ENCODE results near the gene MAP3K14. TPM values are rescaled to one million over a fixed set of nuclear protein-coding genes. Genes with fewer than 3 reads are reported as not detected.

MAP3K14 gene
- total RNA-seq, 4 donors from 2014 or later: 3.7 to 14.7 (median 6.7) TPM

DNA sequence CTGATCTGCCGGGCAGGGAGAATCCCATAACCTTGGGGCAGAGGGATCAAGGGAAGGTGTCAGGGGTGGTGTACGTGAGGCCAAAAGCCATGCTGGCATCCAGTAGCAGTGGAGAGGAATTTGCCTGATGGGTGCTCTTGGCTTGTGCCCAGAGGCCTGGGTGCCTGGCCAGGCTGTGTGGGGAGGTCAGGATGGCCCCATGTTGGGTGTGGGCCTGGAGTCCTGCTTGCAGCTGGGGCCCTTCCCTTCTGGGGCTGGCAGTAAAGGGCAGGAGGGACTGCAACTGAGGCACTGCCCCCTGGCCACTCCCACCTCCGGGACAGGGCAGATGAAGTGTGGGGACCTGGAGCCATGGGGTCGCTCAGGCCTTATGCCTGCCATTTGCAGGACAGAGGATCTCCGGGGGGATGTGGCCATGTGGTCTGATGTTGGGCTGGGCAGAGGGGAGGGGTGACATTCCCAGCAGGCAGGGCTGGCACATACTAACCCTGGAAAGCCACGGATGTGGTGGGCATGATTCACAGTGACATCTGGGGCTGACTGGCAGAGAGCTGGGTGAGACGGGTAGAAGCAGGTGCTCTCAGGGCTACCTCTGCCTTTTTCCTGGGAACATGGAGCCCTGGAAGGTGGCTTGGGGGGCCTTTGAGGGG is 91.6 kb downstream of the MAP3K14 start:
- peak overlapping the region in 3 of 4 donors; percentile 2 to 70 (median 59) for H3K4me3 ChIP-seq
- H3K36me3 ChIP-seq: no peaks in the 10 kb centered on the region
- TF ChIP-seq, protein P1, sequence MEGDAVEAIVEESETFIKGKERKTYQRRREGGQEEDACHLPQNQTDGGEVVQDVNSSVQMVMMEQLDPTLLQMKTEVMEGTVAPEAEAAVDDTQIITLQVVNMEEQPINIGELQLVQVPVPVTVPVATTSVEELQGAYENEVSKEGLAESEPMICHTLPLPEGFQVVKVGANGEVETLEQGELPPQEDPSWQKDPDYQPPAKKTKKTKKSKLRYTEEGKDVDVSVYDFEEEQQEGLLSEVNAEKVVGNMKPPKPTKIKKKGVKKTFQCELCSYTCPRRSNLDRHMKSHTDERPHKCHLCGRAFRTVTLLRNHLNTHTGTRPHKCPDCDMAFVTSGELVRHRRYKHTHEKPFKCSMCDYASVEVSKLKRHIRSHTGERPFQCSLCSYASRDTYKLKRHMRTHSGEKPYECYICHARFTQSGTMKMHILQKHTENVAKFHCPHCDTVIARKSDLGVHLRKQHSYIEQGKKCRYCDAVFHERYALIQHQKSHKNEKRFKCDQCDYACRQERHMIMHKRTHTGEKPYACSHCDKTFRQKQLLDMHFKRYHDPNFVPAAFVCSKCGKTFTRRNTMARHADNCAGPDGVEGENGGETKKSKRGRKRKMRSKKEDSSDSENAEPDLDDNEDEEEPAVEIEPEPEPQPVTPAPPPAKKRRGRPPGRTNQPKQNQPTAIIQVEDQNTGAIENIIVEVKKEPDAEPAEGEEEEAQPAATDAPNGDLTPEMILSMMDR (IDR thresholded peaks at IDR 0.05): no peak
- TF ChIP-seq POLR2A (IDR thresholded peaks at IDR 0.05): no peak
- H3K4me1 ChIP-seq: peaks cover 39 to 96% (median 43%) of the 10 kb centered on the region in 3 donors
- intact Hi-C loops (cut with DNase I): no loop called here
- DNase-seq: no peak
- H3K27me3 ChIP-seq: peaks cover 0 to 36% (median 3%) of the 10 kb centered on the region in 4 donors
- H3K9me3 ChIP-seq: no peaks in the 10 kb centered on the region
- 74% methylated on average over 6 of the region's 7 CpGs; no CpG with 5 or more reads in 1 of the 2 donors for WGBS, 2 donors
- H3K27ac ChIP-seq: peak overlapping the region; percentile 66 to 95 (median 84)

DNA sequence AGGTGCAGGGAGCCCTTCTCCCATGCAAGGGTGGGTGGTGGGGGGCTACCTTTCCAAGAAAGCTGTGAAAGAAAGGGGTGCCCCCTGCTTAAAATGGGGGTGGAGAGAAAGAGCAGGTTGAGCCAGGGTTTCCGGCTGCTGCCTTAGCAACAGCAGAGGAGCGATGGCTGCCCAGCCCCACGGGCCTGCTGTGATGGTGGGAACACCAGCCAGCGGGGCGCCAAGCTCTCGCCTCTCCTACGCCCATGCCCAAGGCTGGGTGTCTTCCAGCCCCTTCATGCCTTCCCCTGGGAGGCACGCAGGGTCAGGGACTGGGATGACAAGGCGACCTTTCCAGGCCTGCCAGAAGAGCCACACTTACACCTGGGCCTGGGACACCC is 92.2 kb downstream of the MAP3K14 start:
- Histone ChIP-seq H3K9me3 (no peaks in the 10 kb centered on the region), H3K36me3 (no peaks in the 10 kb centered on the region), H3K27ac (peak overlapping the region; percentile 66 to 95 (median 84)), H3K4me1 (peaks cover 34 to 96% (median 38%) of the 10 kb centered on the region in 3 donors), H3K4me3 (peak overlapping the region in 3 of 4 donors; percentile 2 to 70 (median 59)), H3K27me3 (peaks cover 0 to 36% (median 3%) of the 10 kb centered on the region in 4 donors)
- WGBS, 2 donors: 72% methylated on average over 5 of the region's 9 CpGs; no CpG with 5 or more reads in 1 of the 2 donors
- DNase-seq: no peak
- intact Hi-C loops (cut with DNase I): loop anchor here (5.0 kb wide), 1 partner anchor 48 kb away; no protein-coding TSS in a partner anchor
- no peak for TF ChIP-seq POLR2A (IDR thresholded peaks at IDR 0.05)
- TF ChIP-seq, protein P1 (IDR thresholded peaks at IDR 0.05): no peak

DNA sequence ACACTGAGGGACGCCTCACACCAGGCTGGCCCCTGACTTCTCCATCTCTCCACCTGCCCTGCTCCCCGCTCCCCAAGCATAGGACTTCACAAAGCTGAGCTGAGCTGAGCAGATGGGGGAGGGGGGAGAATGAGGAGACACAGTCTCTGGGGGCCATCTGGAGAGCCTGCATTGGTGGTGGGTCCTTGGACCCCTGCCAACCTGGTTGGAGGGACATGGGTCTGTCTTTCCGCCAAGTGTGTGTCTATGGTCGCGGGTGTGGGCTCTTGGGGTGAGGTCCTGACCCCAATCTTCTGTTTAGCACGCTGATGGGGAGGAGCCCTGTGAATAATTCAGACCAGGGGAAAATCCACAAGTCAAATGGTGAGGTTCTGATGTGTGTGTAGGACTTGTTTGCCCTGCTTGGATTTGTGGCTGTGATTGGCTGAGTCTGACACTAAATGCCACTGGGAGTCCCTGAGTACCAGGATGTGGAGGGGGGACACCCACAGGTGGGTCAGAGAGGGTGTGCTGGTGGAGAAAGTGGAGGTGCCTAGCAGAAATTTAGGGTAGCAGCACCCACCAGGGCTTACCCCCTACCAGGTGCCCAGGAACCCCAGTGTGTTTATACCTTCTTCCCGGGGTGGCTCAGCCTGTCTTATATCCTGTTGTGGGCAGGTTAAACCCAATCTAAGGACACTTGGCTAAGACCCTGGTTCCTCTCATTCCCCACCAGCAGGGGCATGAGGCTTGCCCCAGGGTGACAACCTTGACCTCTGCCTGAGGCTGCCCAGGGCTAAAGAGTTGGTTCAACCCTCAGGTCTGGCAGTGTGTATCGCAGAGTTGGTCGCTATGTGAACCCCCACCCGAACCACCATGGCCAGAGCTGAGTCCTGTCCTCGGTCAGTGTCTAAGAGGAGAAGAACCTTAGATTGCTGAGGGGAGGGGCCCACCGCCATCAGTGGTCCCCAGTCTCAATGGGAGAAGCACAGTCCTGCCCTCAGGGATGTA is 93.0 kb downstream of the MAP3K14 start:
- Histone ChIP-seq H3K27me3 (peaks cover 0 to 36% (median 3%) of the 10 kb centered on the region in 4 donors), H3K4me1 (peaks cover 25 to 96% (median 36%) of the 10 kb centered on the region in 3 donors), H3K9me3 (no peaks in the 10 kb centered on the region), H3K4me3 (peak overlapping the region; percentile 0 to 70 (median 50)), H3K27ac (peak overlapping the region; percentile 66 to 95 (median 84)), H3K36me3 (no peaks in the 10 kb centered on the region)
- intact Hi-C loops (cut with DNase I): loop anchor here (5.0 kb wide), 1 partner anchor 48 kb away; no protein-coding TSS in a partner anchor
- 67 to 69% methylated on average over 4 to 9 of the region's 12 CpGs for WGBS, 2 donors
- TF ChIP-seq, protein P1 (IDR thresholded peaks at IDR 0.05): no peak
- TF ChIP-seq POLR2A (IDR thresholded peaks at IDR 0.05): no peak
- DNase-seq: no peak

DNA sequence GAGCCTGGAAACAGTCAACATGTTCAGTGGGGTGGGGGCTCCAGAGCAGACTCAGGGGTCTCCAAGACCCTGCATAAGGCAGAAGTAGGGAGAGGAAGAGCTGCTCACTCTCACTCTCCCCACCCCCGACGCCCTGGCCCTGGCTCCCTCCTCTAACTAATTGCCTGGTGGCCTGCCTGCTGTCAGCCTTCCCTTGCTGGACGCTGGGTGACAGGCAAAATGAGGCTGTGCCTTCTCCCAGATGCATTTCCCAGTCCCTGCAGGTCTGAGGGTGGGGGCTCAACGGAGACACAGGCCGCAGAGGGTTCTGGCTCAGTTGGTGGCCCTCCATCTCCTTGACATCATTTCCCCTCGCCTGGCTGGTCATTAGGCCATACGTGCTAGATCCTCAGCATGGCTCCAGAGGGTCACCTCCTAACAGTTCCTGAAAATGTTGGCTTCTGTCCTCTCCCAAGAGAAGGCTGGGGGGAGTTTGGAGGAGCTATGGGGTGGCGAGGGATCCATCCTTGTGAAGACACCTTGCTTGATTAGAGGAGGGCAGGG is 93.8 kb downstream of the MAP3K14 start:
- H3K36me3 ChIP-seq: no peaks in the 10 kb centered on the region
- H3K4me3 ChIP-seq: peak overlapping the region; percentile 0 to 70 (median 50)
- intact Hi-C loops (cut with DNase I): loop anchor here (5.0 kb wide), 1 partner anchor 49 kb away; no protein-coding TSS in a partner anchor
- TF ChIP-seq, protein P1 (IDR thresholded peaks at IDR 0.05): no peak
- TF ChIP-seq POLR2A (IDR thresholded peaks at IDR 0.05): no peak
- no peak for DNase-seq
- no peaks in the 10 kb centered on the region for H3K9me3 ChIP-seq
- H3K27me3 ChIP-seq: peaks cover 0 to 36% (median 3%) of the 10 kb centered on the region in 4 donors
- peaks cover 18 to 92% (median 35%) of the 10 kb centered on the region in 3 donors for H3K4me1 ChIP-seq
- WGBS, 2 donors: 51 to 85% methylated on average over 4 to 5 of the region's 8 CpGs
- peak overlapping the region; percentile 70 to 95 (median 84) for H3K27ac ChIP-seq

Measured in esophagus squamous epithelium (tissue), 5 donors.